ENCODE results near the gene F7.

- TF ChIP-seq POLR2A (IDR thresholded peaks at IDR 0.05; ENCODE audit: low read depth, low read length): no peak
- no peak for TF ChIP-seq POLR2AphosphoS5 (IDR thresholded peaks at IDR 0.05; ENCODE audit: low read depth, low read length)
These were observed 45.7 kb upstream of the F7 start for GRCh38 chr13:113059891-113060290.
